Measurements from ENCODE around the gene ACER2.

ACER2 gene

GRCh38 chr9:19485193-19485592 lies 76.4 kb downstream of the ACER2 start:
- Histone ChIP-seq H3K4me3 (ENCODE audit: low read depth, low read length) (no peak overlapping the region), H3K4me1 (ENCODE audit: control insufficient read depth, insufficient read depth, low read length, unreplicated experiment) (no peaks in the 10 kb centered on the region), H3K27ac (ENCODE audit: low read depth, low read length) (no peak overlapping the region), H3K36me3 (ENCODE audit: insufficient read depth, low read length) (no peaks in the 10 kb centered on the region), H3K79me2 (ENCODE audit: control insufficient read depth, insufficient read depth, low read length, unreplicated experiment) (no peaks in the 10 kb centered on the region), H2AFZ (ENCODE audit: low read length, unreplicated experiment) (no peak overlapping the region), H3K27me3 (ENCODE audit: insufficient read depth, low read length) (peaks cover 72% of the 10 kb centered on the region)

DNA sequence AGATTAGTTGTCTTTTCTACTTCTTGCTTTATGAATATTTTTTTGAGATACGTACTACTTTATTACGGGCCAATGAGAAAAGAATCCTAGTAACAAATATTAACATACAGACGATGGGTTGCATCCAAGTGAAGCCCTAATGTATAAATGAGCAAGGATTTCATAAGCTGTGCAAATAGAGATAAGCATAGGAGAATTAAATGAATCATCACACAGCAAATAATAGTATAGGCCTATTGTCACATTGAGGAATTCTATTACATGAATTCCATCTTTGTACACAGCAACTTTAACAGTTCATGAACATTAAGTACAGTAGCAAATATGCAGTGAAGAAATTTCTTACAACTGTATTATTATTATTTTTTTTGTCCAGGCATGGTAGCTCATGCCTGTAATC lies 78.0 kb downstream of the ACER2 start:
- Histone ChIP-seq H2AFZ (ENCODE audit: low read length, unreplicated experiment) (no peak overlapping the region), H3K4me3 (ENCODE audit: low read depth, low read length) (no peak overlapping the region), H3K79me2 (ENCODE audit: control insufficient read depth, insufficient read depth, low read length, unreplicated experiment) (no peaks in the 10 kb centered on the region), H3K4me1 (ENCODE audit: control insufficient read depth, insufficient read depth, low read length, unreplicated experiment) (no peaks in the 10 kb centered on the region), H3K36me3 (ENCODE audit: insufficient read depth, low read length) (no peaks in the 10 kb centered on the region), H3K27me3 (ENCODE audit: insufficient read depth, low read length) (peaks cover 67% of the 10 kb centered on the region), H3K27ac (ENCODE audit: low read depth, low read length) (no peak overlapping the region)

DNA sequence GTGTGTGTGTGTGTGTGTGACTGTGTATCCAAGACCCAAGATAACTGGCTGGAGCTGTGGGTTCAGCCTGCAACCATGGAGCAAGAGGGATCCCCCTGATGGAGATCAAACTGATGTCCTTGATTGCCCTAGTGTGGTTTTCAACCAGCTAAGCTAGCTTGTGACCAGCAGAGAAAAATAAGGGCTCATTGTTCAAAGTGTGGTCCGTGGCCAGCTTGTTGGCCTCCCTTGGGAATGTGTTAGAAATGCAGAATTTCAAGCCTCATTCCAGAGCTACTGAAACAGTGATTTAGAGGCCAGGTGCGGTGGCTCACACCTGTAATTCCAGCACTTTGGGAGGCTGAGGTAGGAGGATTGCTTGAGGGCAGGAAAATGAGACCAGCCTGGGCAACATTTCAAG lies 79.9 kb downstream of the ACER2 start:
- Histone ChIP-seq H3K27me3 (ENCODE audit: insufficient read depth, low read length) (peaks cover 59% of the 10 kb centered on the region), H3K36me3 (ENCODE audit: insufficient read depth, low read length) (no peaks in the 10 kb centered on the region), H3K4me3 (ENCODE audit: low read depth, low read length) (no peak overlapping the region), H3K27ac (ENCODE audit: low read depth, low read length) (no peak overlapping the region), H3K4me1 (ENCODE audit: control insufficient read depth, insufficient read depth, low read length, unreplicated experiment) (peaks cover 9% of the 10 kb centered on the region), H3K79me2 (ENCODE audit: control insufficient read depth, insufficient read depth, low read length, unreplicated experiment) (no peaks in the 10 kb centered on the region), H2AFZ (ENCODE audit: low read length, unreplicated experiment) (no peak overlapping the region)

DNA sequence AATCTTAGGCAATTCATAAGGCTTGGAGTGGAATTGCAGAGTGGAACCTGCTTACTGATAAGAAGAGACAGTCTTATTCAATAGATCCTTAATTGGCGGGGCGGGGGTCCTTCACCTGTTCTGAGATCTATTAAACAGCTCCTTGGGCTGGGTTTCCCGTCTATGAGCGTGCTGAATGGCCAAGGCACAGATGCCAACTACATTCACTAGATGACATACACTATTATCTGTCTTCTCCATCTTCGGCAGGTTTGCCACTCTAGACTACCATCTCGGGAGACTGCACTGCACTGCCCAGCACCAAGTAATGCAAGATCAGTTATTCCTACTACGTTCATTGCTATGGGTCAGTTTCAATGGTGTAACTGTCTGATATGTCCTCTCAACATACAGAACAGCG lies 81.5 kb downstream of the ACER2 start:
- no peak overlapping the region for H3K4me3 ChIP-seq (ENCODE audit: low read depth, low read length)
- peaks cover 47% of the 10 kb centered on the region for H3K27me3 ChIP-seq (ENCODE audit: insufficient read depth, low read length)
- no peak overlapping the region for H2AFZ ChIP-seq (ENCODE audit: low read length, unreplicated experiment)

GRCh38 chr9:19490828-19491227 lies 82.0 kb downstream of the ACER2 start:
- Histone ChIP-seq H3K4me3 (ENCODE audit: low read depth, low read length) (no peak overlapping the region), H3K27me3 (ENCODE audit: insufficient read depth, low read length) (peaks cover 48% of the 10 kb centered on the region), H2AFZ (ENCODE audit: low read length, unreplicated experiment) (no peak overlapping the region), H3K4me1 (ENCODE audit: control insufficient read depth, insufficient read depth, low read length, unreplicated experiment) (peaks cover 9% of the 10 kb centered on the region), H3K79me2 (ENCODE audit: control insufficient read depth, insufficient read depth, low read length, unreplicated experiment) (no peaks in the 10 kb centered on the region), H3K27ac (ENCODE audit: low read depth, low read length) (no peak overlapping the region), H3K36me3 (ENCODE audit: insufficient read depth, low read length) (no peaks in the 10 kb centered on the region)

More for the DNA sequence above, 81.5 kb downstream of the ACER2 start:
- Histone ChIP-seq H3K27ac (ENCODE audit: low read depth, low read length) (no peak overlapping the region), H3K79me2 (ENCODE audit: control insufficient read depth, insufficient read depth, low read length, unreplicated experiment) (no peaks in the 10 kb centered on the region), H3K4me1 (ENCODE audit: control insufficient read depth, insufficient read depth, low read length, unreplicated experiment) (peaks cover 9% of the 10 kb centered on the region), H3K36me3 (ENCODE audit: insufficient read depth, low read length) (no peaks in the 10 kb centered on the region)

DNA sequence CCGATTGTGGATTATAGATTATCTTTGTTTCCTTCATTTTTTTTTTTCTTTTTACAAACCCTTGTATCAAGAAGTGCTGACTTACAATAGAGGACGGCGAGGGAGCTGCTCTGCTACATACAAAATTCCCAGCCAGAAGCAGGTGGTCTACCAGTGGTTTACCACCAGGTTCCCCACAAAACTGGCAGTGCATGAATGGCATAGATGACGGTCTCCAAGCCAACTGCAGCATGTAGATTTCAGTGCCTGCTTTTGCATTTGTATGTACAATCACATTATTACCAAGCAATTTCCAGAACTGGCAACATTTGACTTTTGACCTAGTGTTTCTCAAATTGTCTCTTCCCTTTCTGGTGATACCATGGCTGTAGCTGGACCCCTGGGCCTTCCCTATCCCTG lies 84.0 kb downstream of the ACER2 start:
- H3K4me3 ChIP-seq (ENCODE audit: low read depth, low read length), result peak overlapping the region; percentile 80
- H2AFZ ChIP-seq (ENCODE audit: low read length, unreplicated experiment), result no peak overlapping the region

DNA sequence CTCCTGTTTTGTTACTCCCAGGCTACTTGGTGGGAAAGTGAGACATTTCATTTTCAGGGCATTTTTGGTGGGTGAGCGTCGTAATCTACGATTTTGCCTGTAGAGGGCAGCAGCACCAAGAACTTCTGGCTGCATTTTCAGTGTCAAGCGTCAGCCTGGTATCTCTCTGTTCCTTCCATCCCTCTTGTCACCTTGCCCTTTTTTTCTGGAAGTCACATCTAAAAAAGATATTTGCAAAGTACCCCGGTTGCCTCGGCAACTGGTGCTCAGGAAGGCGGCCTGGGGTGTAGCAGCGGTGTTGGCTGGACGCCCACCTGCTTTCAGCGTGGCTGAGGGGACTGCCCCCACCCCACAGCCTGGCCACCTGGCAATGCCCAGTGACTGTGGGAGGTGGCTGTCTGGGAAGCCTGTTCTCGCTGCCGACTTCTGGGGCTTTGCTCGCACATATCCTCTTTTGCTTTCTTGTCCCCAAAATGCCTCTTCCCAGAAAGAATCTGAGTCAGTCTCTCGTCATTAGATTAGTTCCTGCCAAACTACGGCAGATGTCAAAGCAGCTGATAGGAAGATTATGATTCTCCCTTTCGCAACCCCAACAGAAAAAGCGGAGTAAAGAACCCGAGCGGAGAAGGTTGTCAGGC lies 84.5 kb downstream of the ACER2 start:
- Histone ChIP-seq H3K36me3 (ENCODE audit: insufficient read depth, low read length) (no peaks in the 10 kb centered on the region), H3K79me2 (ENCODE audit: control insufficient read depth, insufficient read depth, low read length, unreplicated experiment) (no peaks in the 10 kb centered on the region), H3K4me3 (ENCODE audit: low read depth, low read length) (peak overlapping the region; percentile 80), H3K27me3 (ENCODE audit: insufficient read depth, low read length) (peaks cover 48% of the 10 kb centered on the region), H2AFZ (ENCODE audit: low read length, unreplicated experiment) (peak overlapping the region; percentile 89), H3K4me1 (ENCODE audit: control insufficient read depth, insufficient read depth, low read length, unreplicated experiment) (peaks cover 9% of the 10 kb centered on the region), H3K27ac (ENCODE audit: low read depth, low read length) (peak overlapping the region; percentile 45)

More for the DNA sequence above, 84.0 kb downstream of the ACER2 start:
- H3K36me3 ChIP-seq (ENCODE audit: insufficient read depth, low read length), result no peaks in the 10 kb centered on the region
- H3K27ac ChIP-seq (ENCODE audit: low read depth, low read length), result no peak overlapping the region; the same call in 1 of the 2 replicates
- no peaks in the 10 kb centered on the region for H3K79me2 ChIP-seq (ENCODE audit: control insufficient read depth, insufficient read depth, low read length, unreplicated experiment)
- peaks cover 53% of the 10 kb centered on the region for H3K27me3 ChIP-seq (ENCODE audit: insufficient read depth, low read length)
- H3K4me1 ChIP-seq (ENCODE audit: control insufficient read depth, insufficient read depth, low read length, unreplicated experiment), result peaks cover 9% of the 10 kb centered on the region

DNA sequence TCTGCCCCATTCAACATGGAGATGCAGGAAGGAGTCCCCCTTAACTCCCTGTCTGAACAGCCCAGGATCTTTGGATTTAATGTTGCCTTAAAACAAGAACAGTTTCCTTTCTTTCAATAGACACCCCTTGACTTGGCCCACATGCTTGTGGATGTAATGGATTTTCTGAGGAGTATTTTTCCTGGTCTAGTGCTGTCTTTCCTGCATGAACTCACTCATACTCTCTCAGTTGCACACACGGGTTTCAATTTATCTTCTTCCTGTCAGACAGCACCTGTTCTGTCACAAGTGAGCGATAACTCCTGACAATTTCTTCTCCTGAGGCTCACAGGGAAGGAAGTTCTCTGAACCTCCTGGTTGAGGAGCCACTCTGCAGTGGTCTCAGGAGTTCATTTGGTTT lies 85.1 kb downstream of the ACER2 start:
- no peaks in the 10 kb centered on the region for H3K36me3 ChIP-seq (ENCODE audit: insufficient read depth, low read length)
- H3K4me1 ChIP-seq (ENCODE audit: control insufficient read depth, insufficient read depth, low read length, unreplicated experiment), result peaks cover 9% of the 10 kb centered on the region
- peak overlapping the region; percentile 80 for H3K4me3 ChIP-seq (ENCODE audit: low read depth, low read length)
- H3K27ac ChIP-seq (ENCODE audit: low read depth, low read length), result no peak overlapping the region
- H2AFZ ChIP-seq (ENCODE audit: low read length, unreplicated experiment), result peak overlapping the region; percentile 89
- H3K79me2 ChIP-seq (ENCODE audit: control insufficient read depth, insufficient read depth, low read length, unreplicated experiment), result no peaks in the 10 kb centered on the region
- peaks cover 48% of the 10 kb centered on the region for H3K27me3 ChIP-seq (ENCODE audit: insufficient read depth, low read length)

DNA sequence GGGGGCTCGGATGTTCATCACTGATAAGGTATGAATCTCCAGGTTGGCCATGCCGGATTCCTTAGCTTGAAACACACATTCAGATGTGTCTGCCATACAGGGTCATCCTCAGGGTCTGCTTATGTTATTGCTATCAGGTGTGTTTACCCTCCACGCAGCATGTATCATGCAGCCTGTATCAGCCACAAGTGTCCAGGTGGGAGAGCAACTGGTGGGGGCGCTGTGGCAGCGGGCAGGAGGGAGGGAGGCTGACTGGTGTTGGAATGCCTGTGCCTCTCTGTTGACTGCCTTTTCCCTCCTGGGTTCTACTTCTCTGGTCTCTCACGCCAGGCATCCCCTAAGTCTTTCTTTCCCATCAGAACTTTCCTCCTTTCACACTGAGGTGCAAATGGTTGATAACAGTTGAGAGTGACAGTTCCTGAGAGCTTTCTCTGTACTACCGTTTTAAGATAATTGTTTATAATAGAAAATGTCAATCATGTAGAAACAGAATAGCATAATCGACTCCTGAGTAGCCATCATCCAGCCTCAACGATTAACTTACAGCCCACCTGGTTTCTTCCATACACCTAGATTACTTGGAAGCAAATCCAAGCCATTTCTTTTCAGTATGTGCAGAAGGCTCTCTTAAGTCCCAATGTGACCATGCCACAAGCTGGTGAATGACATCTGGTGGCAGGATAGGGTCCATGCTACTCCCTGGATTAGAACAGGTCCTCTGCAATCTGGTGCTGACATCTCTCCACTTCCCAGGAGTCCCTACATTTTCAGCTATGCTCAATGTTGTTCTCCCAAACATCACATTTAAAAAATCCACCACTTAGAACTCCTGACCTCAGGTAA lies 86.6 kb downstream of the ACER2 start:
- Histone ChIP-seq H3K27ac (ENCODE audit: low read depth, low read length) (no peak overlapping the region), H3K36me3 (ENCODE audit: insufficient read depth, low read length) (no peaks in the 10 kb centered on the region), H3K4me1 (ENCODE audit: control insufficient read depth, insufficient read depth, low read length, unreplicated experiment) (peaks cover 9% of the 10 kb centered on the region), H2AFZ (ENCODE audit: low read length, unreplicated experiment) (no peak overlapping the region), H3K27me3 (ENCODE audit: insufficient read depth, low read length) (peaks cover 35% of the 10 kb centered on the region), H3K4me3 (ENCODE audit: low read depth, low read length) (no peak overlapping the region), H3K79me2 (ENCODE audit: control insufficient read depth, insufficient read depth, low read length, unreplicated experiment) (no peaks in the 10 kb centered on the region)

- Histone ChIP-seq H3K36me3 (ENCODE audit: insufficient read depth, low read length) (no peaks in the 10 kb centered on the region), H3K27ac (ENCODE audit: low read depth, low read length) (no peak overlapping the region), H3K4me3 (ENCODE audit: low read depth, low read length) (no peak overlapping the region), H3K79me2 (ENCODE audit: control insufficient read depth, insufficient read depth, low read length, unreplicated experiment) (no peaks in the 10 kb centered on the region), H2AFZ (ENCODE audit: low read length, unreplicated experiment) (no peak overlapping the region), H3K27me3 (ENCODE audit: insufficient read depth, low read length) (peaks cover 33% of the 10 kb centered on the region), H3K4me1 (ENCODE audit: control insufficient read depth, insufficient read depth, low read length, unreplicated experiment) (peaks cover 9% of the 10 kb centered on the region)
Observed at GRCh38 chr9:19496321-19497050, 87.7 kb downstream of the ACER2 start.
